Prostate gland (tissue), 2 donors: ENCODE measurements around the gene LRRC51. TPM values are rescaled to one million over a fixed set of nuclear protein-coding genes. Genes with fewer than 3 reads are reported as not detected.

Experiments
- DNase-seq: peaks from one replicate; pipeline ENCODE4 v3.0.0-alpha.2; 2019; ENCODE audit warnings: low spot score
- H3K27ac ChIP-seq, 2 donors: fragments of 200-600 bp; sonication (generic); 2 replicates each; pipeline ENCODE4 v1.5.1; 2017 to 2019
- H3K27me3 ChIP-seq: fragments of 200-600 bp; sonication (generic); replicated peaks from 2 replicates; pipeline ENCODE4 v1.5.1; 2019; ENCODE audit not compliant: insufficient read depth
- H3K36me3 ChIP-seq, 2 donors: fragments of 200-600 bp; sonication (generic); 1 replicate in 1 of 2; 2 replicates in 1 of 2; pipeline versions ENCODE4 v1.5.1 to v1.8.1; 2017 to 2019
- H3K4me1 ChIP-seq: fragments of 200-600 bp; sonication (generic); replicated peaks from 2 replicates; pipeline ENCODE4 v1.5.1; 2019
- H3K4me3 ChIP-seq, 2 donors: fragments of 200-600 bp; sonication (generic); 2 replicates each; pipeline ENCODE4 v1.5.1; 2017 to 2019
- H3K9me3 ChIP-seq: fragments of 200-600 bp; sonication (generic); 2 replicates; pipeline ENCODE4 v1.5.1; 2017
- CTCF ChIP-seq, 4 experiments: fragments of 200-600 bp in 2 of 4; fragments of 450-650 bp in 2 of 4; sonication (generic) in 2 of 4; IDR thresholded peaks; 1 replicate in 3 of 4; 2 replicates in 1 of 4; pipeline ENCODE4 v1.5.1; 2016 to 2019; ENCODE audit warnings: antibody characterized with exemption in 4 of 4, mild to moderate bottlenecking in 2 of 4, moderate library complexity in 2 of 4
- POLR2A ChIP-seq: fragments of 450-650 bp; IDR thresholded peaks from one replicate; pipeline ENCODE4 v1.6.1; 2016; ENCODE audit warnings: antibody characterized with exemption, mild to moderate bottlenecking
- POLR2AphosphoS5 ChIP-seq: sonication (generic); formaldehyde crosslinking; IDR thresholded peaks from one replicate; pipeline ENCODE4 v1.6.1; 2017; ENCODE audit warnings: antibody characterized with exemption
- WGBS: methylation state at CpG from one replicate; pipeline ENCODE4 v1.1.5; 2018; 5-methylcytosine and 5-hydroxymethylcytosine counted together
- intact Hi-C: fragments of 100-400 bp; cut with DNase I; formaldehyde crosslinking; loops from one replicate; pipeline ENCODE4 v1.14.2; 2022
- total RNA-seq, 2 donors: library from RNA; depleted of rRNA; stranded (reverse); fragments of >200 nt; gene quantifications; one replicate each; pipeline ENCODE4 v1.1.0, GENCODE V29; 2016

The LRRC51 gene
- total RNA-seq, 2 donors from 2014 or later, result 13.1 to 25.1 TPM

GRCh38 chr11:72102946-72103753 lies 22.5 kb downstream of the LRRC51 start, which contains the start of gene LAMTOR1:
LAMTOR1 (minus strand) TSS chr11:72103297; CDS start chr11:72103224, 73 bp downstream.
- DNase-seq, result peak; percentile 99
- intact Hi-C loops, result no loop called here
- Histone ChIP-seq H3K27me3 (no peaks in the 10 kb centered on the region), H3K36me3 (peaks cover 0 to 5% of the 10 kb centered on the region in 2 donors), H3K4me3 (peak within 1 kb of the TSS; percentile 80 to 84), H3K27ac (peak within 1 kb of the TSS; percentile 91 to 94), H3K9me3 (no peaks in the 10 kb centered on the region), H3K4me1 (peaks cover 10% of the 10 kb centered on the region)
- 1% methylated on average over 36 of the region's 64 CpGs for WGBS
- peak; percentile 98 for TF ChIP-seq POLR2AphosphoS5
- TF ChIP-seq POLR2A, result peak; percentile 44
- TF ChIP-seq CTCF (IDR thresholded peaks at IDR 0.05), result peak in 3 of 4 experiments; percentile 20 to 62 (median 62)

- Histone ChIP-seq H3K27ac (peak overlapping the region; percentile 91 to 94), H3K4me3 (peak overlapping the region; percentile 80 to 84), H3K9me3 (no peaks in the 10 kb centered on the region), H3K36me3 (no peaks in the 10 kb centered on the region), H3K27me3 (no peaks in the 10 kb centered on the region), H3K4me1 (peaks cover 10% of the 10 kb centered on the region)
- DNase-seq, result no peak
- intact Hi-C loops, result no loop called here
- 76% methylated on average over 11 of the region's 11 CpGs for WGBS
- TF ChIP-seq CTCF (IDR thresholded peaks at IDR 0.05) (no peak), POLR2A (no peak), POLR2AphosphoS5 (no peak)
Observed at GRCh38 chr11:72103754-72104167, 23.1 kb downstream of the LRRC51 start.

- H3K27me3 ChIP-seq, result no peaks in the 10 kb centered on the region
- intact Hi-C loops, result no loop called here
- H3K27ac ChIP-seq, result no peak within 1 kb of the TSS
- 95% methylated on average over 14 of the region's 14 CpGs for WGBS
- H3K36me3 ChIP-seq, result no peaks in the 10 kb centered on the region
- no peak within 1 kb of the TSS for H3K4me3 ChIP-seq
- DNase-seq, result no peak
- TF ChIP-seq POLR2A (no peak), POLR2AphosphoS5 (no peak), CTCF (IDR thresholded peaks at IDR 0.05) (no peak)
- peaks cover 10% of the 10 kb centered on the region for H3K4me1 ChIP-seq
- no peaks in the 10 kb centered on the region for H3K9me3 ChIP-seq
Observed at GRCh38 chr11:72105888-72106287, 25.2 kb downstream of the LRRC51 start, which contains the start of gene TOMT. TOMT (plus strand) TSS chr11:72105924; CDS start chr11:72105952, 28 bp downstream.

- TF ChIP-seq POLR2AphosphoS5 (no peak), POLR2A (no peak), CTCF (IDR thresholded peaks at IDR 0.05) (no peak)
- H3K4me3 ChIP-seq, result peak overlapping the region; percentile 46 to 66
- H3K4me1 ChIP-seq, result peaks cover 4% of the 10 kb centered on the region
- H3K9me3 ChIP-seq, result no peaks in the 10 kb centered on the region
- no peaks in the 10 kb centered on the region for H3K36me3 ChIP-seq
- WGBS, result 2% methylated on average over 10 of the region's 10 CpGs
- intact Hi-C loops, result loop anchor here (2.0 to 10.0 kb wide), 2 partner anchors 111 to 323 kb away; partner anchors contain the start of gene CLPB
- peak overlapping the region; percentile 99 for H3K27ac ChIP-seq
- no peaks in the 10 kb centered on the region for H3K27me3 ChIP-seq
- DNase-seq, result no peak
Observed at GRCh38 chr11:72111300-72112142, 30.9 kb downstream of the LRRC51 start.
